K562 (cell line): ENCODE results near the gene SYVN1. TPM values are rescaled to one million over a fixed set of nuclear protein-coding genes. Genes with fewer than 3 reads are reported as not detected.

ENCODE experiments used
- CEBPB ChIP-seq: fragments of 450-650 bp; IDR thresholded peaks from 2 replicates; pipeline ENCODE4 v1.6.1; 2016; ENCODE audit warnings: missing genetic modification characterization, missing compliant biosample characterization
- DMBX1 ChIP-seq: fragments of 250-450 bp; sonication (Bioruptor Pico); IDR thresholded peaks from 2 replicates; pipeline ENCODE4 v1.8.0; 2022; ENCODE audit warnings: inconsistent platforms, mild to moderate bottlenecking, moderate library complexity, borderline replicate concordance
- LCOR ChIP-seq: sonication (generic); formaldehyde crosslinking; IDR thresholded peaks from 2 replicates; pipeline ENCODE4 v1.8.0; 2022; ENCODE audit warnings: mild to moderate bottlenecking, missing genetic modification reagents
- MAZ ChIP-seq, 2 experiments: fragments of 450-650 bp in 1 of 2; sonication (generic) in 1 of 2; formaldehyde crosslinking; IDR thresholded peaks in 1 of 2; conservative IDR thresholded peaks in 1 of 2; 2 replicates each; pipeline versions ENCODE4 v1.4.0 to v1.5.0; 2020; ENCODE audit warnings: mild to moderate bottlenecking in 1 of 2, missing genetic modification reagents in 1 of 2
- MTF1 ChIP-seq: fragments of 250-450 bp; sonication (Bioruptor Pico); IDR thresholded peaks from 2 replicates; pipeline ENCODE4 v1.9.0; 2021; ENCODE audit warnings: moderate library complexity, mild to moderate bottlenecking, inconsistent platforms, borderline replicate concordance
- MYBL2 ChIP-seq, 2 experiments: fragments of 450-650 bp in 1 of 2; sonication (generic) in 1 of 2; formaldehyde crosslinking in 1 of 2; IDR thresholded peaks; 2 replicates each; pipeline versions ENCODE4 v1.6.1 to v1.8.1; 2017 to 2022; ENCODE audit warnings: borderline replicate concordance in 1 of 2, inconsistent platforms in 1 of 2, low read depth in 1 of 2, mild to moderate bottlenecking in 1 of 2, missing genetic modification reagents in 1 of 2, moderate library complexity in 1 of 2
- NFE2L1 ChIP-seq: fragments of 450-650 bp; IDR thresholded peaks from 2 replicates; pipeline ENCODE4 v1.6.1; 2016; ENCODE audit warnings: missing genetic modification characterization, low read depth, mild to moderate bottlenecking, missing compliant biosample characterization, moderate library complexity, borderline replicate concordance
- POLR2B ChIP-seq: fragments of 450-650 bp; IDR thresholded peaks from 2 replicates; pipeline ENCODE4 v1.6.1; 2018; ENCODE audit warnings: low read depth; ENCODE audit not compliant: partially characterized antibody
- SMC3 ChIP-seq: conservative IDR thresholded peaks from 2 replicates; pipeline ENCODE4 v1.6.1; 2011; ENCODE audit warnings: low read depth, low read length, improper control_type of control experiment; ENCODE audit not compliant: insufficient read depth
- ZNF766 ChIP-seq: fragments of 200-800 bp; sonication (Bioruptor generic); conservative IDR thresholded peaks from 2 replicates; pipeline ENCODE4 v1.6.1; 2016; ENCODE audit warnings: missing genetic modification characterization, missing compliant biosample characterization
- polyA plus RNA-seq, 8 experiments: library from polyadenylated mRNA; depleted of rRNA in 4 of 8; stranded (reverse) in 5 of 8; unstranded in 3 of 8; fragments of >200 nt; fragmentation: Nextera tagmentation in 2 of 8; fragmentation: Illumina TruSeq in 1 of 8; extraction: Ambion mirVana in 2 of 8; extraction: Trizol in 1 of 8; gene quantifications; 2 replicates each; pipeline versions ENCODE4 v1.2.1 to v1.2.3, GENCODE V29; 2011 to 2014; ENCODE audit warnings: inconsistent platforms in 1 of 8, missing spikeins in 1 of 8
- total RNA-seq, 7 experiments: library from RNA; depleted of rRNA in 6 of 7; stranded (reverse); fragments of >200 nt in 6 of 7; fragmentation: Illumina TruSeq in 2 of 7; extraction: Trizol in 2 of 7; gene quantifications; 2 replicates each; pipeline versions ENCODE4 v1.2.1 to v1.2.3, GENCODE V29; 2011 to 2021; ENCODE audit warnings: low replicate concordance in 1 of 7
- TF ChIP-seq, protein P1 (sequence below), 3 experiments: IDR thresholded peaks in 2 of 3; conservative IDR thresholded peaks in 1 of 3; 2 replicates each; pipeline ENCODE4 v1.5.1; 2011 to 2012; ENCODE audit warnings: low read length in 3 of 3, mild to moderate bottlenecking in 3 of 3, control low read depth in 2 of 3, improper control_type of control experiment in 1 of 3, inconsistent platforms in 1 of 3, low read depth in 1 of 3, mixed read lengths in 1 of 3, moderate library complexity in 1 of 3; ENCODE audit not compliant: insufficient read depth in 2 of 3
- TF ChIP-seq, protein P2 (sequence below), 2 experiments: fragments of 450-650 bp in 1 of 2; IDR thresholded peaks; 2 replicates each; pipeline ENCODE4 v1.6.1; 2011 to 2017; ENCODE audit warnings: low read depth in 2 of 2, antibody characterized with exemption in 1 of 2, borderline replicate concordance in 1 of 2, low read length in 1 of 2, mild to moderate bottlenecking in 1 of 2, mixed read lengths in 1 of 2; ENCODE audit not compliant: control insufficient read depth in 1 of 2
- TF ChIP-seq, protein P3 (sequence below): sonication (generic); formaldehyde crosslinking; IDR thresholded peaks from 2 replicates; pipeline ENCODE4 v1.8.1; 2023; ENCODE audit warnings: mild to moderate bottlenecking, missing genetic modification reagents
- TF ChIP-seq, protein P4 (sequence below): fragments of 450-650 bp; IDR thresholded peaks from 2 replicates; pipeline ENCODE4 v1.6.1; 2016; ENCODE audit warnings: low read depth, mild to moderate bottlenecking, moderate library complexity

The SYVN1 gene
- total and polyA plus RNA-seq, 9 of the 15 experiments (the other 6 are each of a cell fraction or from before 2014, with no cell fraction given) = 0.41 to 47.4 (median 9.9) TPM

DNA sequence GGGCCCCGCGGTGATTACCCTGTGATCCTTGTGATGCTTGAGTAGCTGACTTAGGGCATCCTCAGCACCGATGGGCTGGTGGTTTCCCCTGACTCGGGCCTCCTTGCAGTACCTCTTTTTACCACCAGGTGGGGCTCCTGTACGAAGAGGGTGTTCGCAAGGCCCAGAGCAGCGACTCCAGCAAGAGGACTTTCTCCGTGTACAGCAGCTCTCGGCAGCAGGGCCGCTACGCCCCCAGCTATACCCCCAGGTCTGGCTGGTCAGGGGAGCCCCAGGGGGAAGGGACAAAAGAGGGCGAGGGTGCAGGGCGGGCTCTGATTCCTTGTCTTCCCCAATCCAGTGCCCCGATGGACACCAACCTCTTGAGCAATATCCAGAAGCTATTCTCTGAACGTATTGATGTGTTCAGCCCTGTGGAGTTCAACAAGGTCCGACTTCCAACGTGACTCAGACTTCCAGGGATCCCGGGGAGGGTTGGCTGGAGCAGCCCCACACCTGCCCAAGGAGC lies 23.9 kb downstream of the SYVN1 start (continued):
- TF ChIP-seq SMC3 = peak; percentile 73
- no peak for TF ChIP-seq POLR2B
- TF ChIP-seq, protein P1, sequence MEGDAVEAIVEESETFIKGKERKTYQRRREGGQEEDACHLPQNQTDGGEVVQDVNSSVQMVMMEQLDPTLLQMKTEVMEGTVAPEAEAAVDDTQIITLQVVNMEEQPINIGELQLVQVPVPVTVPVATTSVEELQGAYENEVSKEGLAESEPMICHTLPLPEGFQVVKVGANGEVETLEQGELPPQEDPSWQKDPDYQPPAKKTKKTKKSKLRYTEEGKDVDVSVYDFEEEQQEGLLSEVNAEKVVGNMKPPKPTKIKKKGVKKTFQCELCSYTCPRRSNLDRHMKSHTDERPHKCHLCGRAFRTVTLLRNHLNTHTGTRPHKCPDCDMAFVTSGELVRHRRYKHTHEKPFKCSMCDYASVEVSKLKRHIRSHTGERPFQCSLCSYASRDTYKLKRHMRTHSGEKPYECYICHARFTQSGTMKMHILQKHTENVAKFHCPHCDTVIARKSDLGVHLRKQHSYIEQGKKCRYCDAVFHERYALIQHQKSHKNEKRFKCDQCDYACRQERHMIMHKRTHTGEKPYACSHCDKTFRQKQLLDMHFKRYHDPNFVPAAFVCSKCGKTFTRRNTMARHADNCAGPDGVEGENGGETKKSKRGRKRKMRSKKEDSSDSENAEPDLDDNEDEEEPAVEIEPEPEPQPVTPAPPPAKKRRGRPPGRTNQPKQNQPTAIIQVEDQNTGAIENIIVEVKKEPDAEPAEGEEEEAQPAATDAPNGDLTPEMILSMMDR (IDR thresholded peaks at IDR 0.05 in 2 of 3, conservative IDR thresholded peaks at IDR 0.05 in 1 of 3; ENCODE audit: insufficient read depth in 2 of 3, low read depth in 1 of 3, low read length in 3 of 3) = peak; percentile 88 to 94 (median 90)
- TF ChIP-seq LCOR (CRISPR knock-in tag) = no peak
- TF ChIP-seq, protein P2, sequence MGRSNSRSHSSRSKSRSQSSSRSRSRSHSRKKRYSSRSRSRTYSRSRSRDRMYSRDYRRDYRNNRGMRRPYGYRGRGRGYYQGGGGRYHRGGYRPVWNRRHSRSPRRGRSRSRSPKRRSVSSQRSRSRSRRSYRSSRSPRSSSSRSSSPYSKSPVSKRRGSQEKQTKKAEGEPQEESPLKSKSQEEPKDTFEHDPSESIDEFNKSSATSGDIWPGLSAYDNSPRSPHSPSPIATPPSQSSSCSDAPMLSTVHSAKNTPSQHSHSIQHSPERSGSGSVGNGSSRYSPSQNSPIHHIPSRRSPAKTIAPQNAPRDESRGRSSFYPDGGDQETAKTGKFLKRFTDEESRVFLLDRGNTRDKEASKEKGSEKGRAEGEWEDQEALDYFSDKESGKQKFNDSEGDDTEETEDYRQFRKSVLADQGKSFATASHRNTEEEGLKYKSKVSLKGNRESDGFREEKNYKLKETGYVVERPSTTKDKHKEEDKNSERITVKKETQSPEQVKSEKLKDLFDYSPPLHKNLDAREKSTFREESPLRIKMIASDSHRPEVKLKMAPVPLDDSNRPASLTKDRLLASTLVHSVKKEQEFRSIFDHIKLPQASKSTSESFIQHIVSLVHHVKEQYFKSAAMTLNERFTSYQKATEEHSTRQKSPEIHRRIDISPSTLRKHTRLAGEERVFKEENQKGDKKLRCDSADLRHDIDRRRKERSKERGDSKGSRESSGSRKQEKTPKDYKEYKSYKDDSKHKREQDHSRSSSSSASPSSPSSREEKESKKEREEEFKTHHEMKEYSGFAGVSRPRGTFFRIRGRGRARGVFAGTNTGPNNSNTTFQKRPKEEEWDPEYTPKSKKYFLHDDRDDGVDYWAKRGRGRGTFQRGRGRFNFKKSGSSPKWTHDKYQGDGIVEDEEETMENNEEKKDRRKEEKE (IDR thresholded peaks at IDR 0.05; ENCODE audit: borderline replicate concordance in 1 of 2, control insufficient read depth in 1 of 2, low read depth in 2 of 2, low read length in 1 of 2) = no peak
- TF ChIP-seq, protein P3, sequence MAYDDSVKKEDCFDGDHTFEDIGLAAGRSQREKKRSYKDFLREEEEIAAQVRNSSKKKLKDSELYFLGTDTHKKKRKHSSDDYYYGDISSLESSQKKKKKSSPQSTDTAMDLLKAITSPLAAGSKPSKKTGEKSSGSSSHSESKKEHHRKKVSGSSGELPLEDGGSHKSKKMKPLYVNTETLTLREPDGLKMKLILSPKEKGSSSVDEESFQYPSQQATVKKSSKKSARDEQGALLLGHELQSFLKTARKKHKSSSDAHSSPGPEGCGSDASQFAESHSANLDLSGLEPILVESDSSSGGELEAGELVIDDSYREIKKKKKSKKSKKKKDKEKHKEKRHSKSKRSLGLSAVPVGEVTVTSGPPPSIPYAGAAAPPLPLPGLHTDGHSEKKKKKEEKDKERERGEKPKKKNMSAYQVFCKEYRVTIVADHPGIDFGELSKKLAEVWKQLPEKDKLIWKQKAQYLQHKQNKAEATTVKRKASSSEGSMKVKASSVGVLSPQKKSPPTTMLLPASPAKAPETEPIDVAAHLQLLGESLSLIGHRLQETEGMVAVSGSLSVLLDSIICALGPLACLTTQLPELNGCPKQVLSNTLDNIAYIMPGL (CRISPR knock-in tag) = 0 out of 2 replicates have a peak, but pooled peaks have one; percentile 19
- no peak for TF ChIP-seq MYBL2 (IDR thresholded peaks at IDR 0.05; ENCODE audit: low read depth)
- TF ChIP-seq MYBL2 (CRISPR knock-in tag; IDR thresholded peaks at IDR 0.05; ENCODE audit: borderline replicate concordance) = no peak
- TF ChIP-seq MAZ (CRISPR knock-in tag; conservative IDR thresholded peaks at IDR 0.05 in 1 of 2, IDR thresholded peaks at IDR 0.05 in 1 of 2) = 0 out of 4 replicates have a peak, but pooled peaks of 1 of the 2 experiments have one; percentile 37
- TF ChIP-seq, protein P4, sequence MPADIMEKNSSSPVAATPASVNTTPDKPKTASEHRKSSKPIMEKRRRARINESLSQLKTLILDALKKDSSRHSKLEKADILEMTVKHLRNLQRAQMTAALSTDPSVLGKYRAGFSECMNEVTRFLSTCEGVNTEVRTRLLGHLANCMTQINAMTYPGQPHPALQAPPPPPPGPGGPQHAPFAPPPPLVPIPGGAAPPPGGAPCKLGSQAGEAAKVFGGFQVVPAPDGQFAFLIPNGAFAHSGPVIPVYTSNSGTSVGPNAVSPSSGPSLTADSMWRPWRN = no peak
- TF ChIP-seq DMBX1 (CRISPR knock-in tag) = no peak
- peak; percentile 86 for TF ChIP-seq CEBPB (tag)
- TF ChIP-seq ZNF766 = no peak
- no peak for TF ChIP-seq NFE2L1 (tag)
- no peak for TF ChIP-seq MTF1 (CRISPR knock-in tag)
